H9 (cell line): ENCODE results near the gene CHAF1B. TPM values are rescaled to one million over a fixed set of nuclear protein-coding genes. Genes with fewer than 3 reads are reported as not detected.
A peak's percentile ranks its signal among the peaks of the same experiment; 100 is the strongest.

Experiments used
- DNase-seq: peaks from one replicate; pipeline ENCODE4 v3.0.0-alpha.2; 2017
- H2AFZ ChIP-seq: one replicate; pipeline ENCODE4 v1.6.1; 2013; ENCODE audit warnings: mild to moderate bottlenecking, low read length, control low read depth, moderate library complexity
- H2AK5ac ChIP-seq: 2 replicates; pipeline ENCODE4 v1.6.1; 2013; ENCODE audit warnings: low read length, control low read depth, mixed read lengths; ENCODE audit not compliant: insufficient read length
- H2BK120ac ChIP-seq: one replicate; pipeline ENCODE4 v1.6.1; 2013; ENCODE audit warnings: low read depth, mild to moderate bottlenecking, low read length, control low read depth, inconsistent platforms; ENCODE audit not compliant: poor library complexity, severe bottlenecking
- H2BK12ac ChIP-seq: 2 replicates; pipeline ENCODE4 v1.6.1; 2013; ENCODE audit warnings: low read length, control low read depth, mixed read lengths, low read depth; ENCODE audit not compliant: insufficient read length
- H2BK15ac ChIP-seq: 2 replicates; pipeline ENCODE4 v1.6.1; 2013; ENCODE audit warnings: low read depth, low read length, control low read depth
- H2BK20ac ChIP-seq: one replicate; pipeline ENCODE4 v1.6.1; 2013; ENCODE audit warnings: low read depth, mild to moderate bottlenecking, low read length, control low read depth, inconsistent platforms; ENCODE audit not compliant: poor library complexity, severe bottlenecking
- H2BK5ac ChIP-seq: 2 replicates; pipeline ENCODE4 v1.6.1; 2013; ENCODE audit warnings: low read length, control low read depth, mixed read lengths; ENCODE audit not compliant: insufficient read length
- H3K14ac ChIP-seq: 2 replicates; pipeline ENCODE4 v1.6.1; 2013; ENCODE audit warnings: low read length, control low read depth; ENCODE audit not compliant: insufficient read depth
- H3K18ac ChIP-seq: 2 replicates; pipeline ENCODE4 v1.6.1; 2013; ENCODE audit warnings: low read depth, mild to moderate bottlenecking, mixed read lengths, low read length, control low read depth; ENCODE audit not compliant: insufficient read length
- H3K23ac ChIP-seq: 2 replicates; pipeline ENCODE4 v1.6.1; 2013; ENCODE audit warnings: low read length, control low read depth, mixed read lengths, low read depth; ENCODE audit not compliant: insufficient read length
- H3K23me2 ChIP-seq: 2 replicates; pipeline ENCODE4 v1.6.1; 2013; ENCODE audit warnings: low read depth, mild to moderate bottlenecking, mixed read lengths, low read length, control low read depth; ENCODE audit not compliant: insufficient read length, poor library complexity, severe bottlenecking
- H3K27ac ChIP-seq: 2 replicates; pipeline ENCODE4 v1.5.1; 2013; ENCODE audit warnings: low read length, control low read depth, mixed read lengths, low read depth; ENCODE audit not compliant: insufficient read length
- H3K27me3 ChIP-seq: 2 replicates; pipeline ENCODE4 v1.6.1; 2013; ENCODE audit warnings: low read length, control low read depth, inconsistent platforms; ENCODE audit not compliant: insufficient read depth
- H3K4ac ChIP-seq: 2 replicates; pipeline ENCODE4 v1.6.1; 2013; ENCODE audit warnings: low read depth, mild to moderate bottlenecking, control low read depth, inconsistent platforms, low read length, moderate library complexity
- H3K4me1 ChIP-seq: 2 replicates; pipeline ENCODE4 v1.6.1; 2013; ENCODE audit warnings: low read length, control low read depth, inconsistent platforms; ENCODE audit not compliant: insufficient read depth
- H3K4me2 ChIP-seq: 2 replicates; pipeline ENCODE4 v1.6.1; 2013; ENCODE audit warnings: low read length, control low read depth, mixed read lengths; ENCODE audit not compliant: insufficient read length, insufficient read depth
- H3K56ac ChIP-seq: 2 replicates; pipeline ENCODE4 v1.6.1; 2013; ENCODE audit warnings: low read depth, mild to moderate bottlenecking, mixed read lengths, low read length, control low read depth; ENCODE audit not compliant: insufficient read length
- H3K79me1 ChIP-seq: 2 replicates; pipeline ENCODE4 v1.6.1; 2013; ENCODE audit warnings: low read depth, mild to moderate bottlenecking, moderate library complexity, low read length, control low read depth, inconsistent platforms; ENCODE audit not compliant: insufficient read depth, poor library complexity, severe bottlenecking
- H3K79me2 ChIP-seq: 2 replicates; pipeline ENCODE4 v1.6.1; 2013; ENCODE audit warnings: low read length, control low read depth, inconsistent platforms; ENCODE audit not compliant: insufficient read depth
- H3K9ac ChIP-seq: 2 replicates; pipeline ENCODE4 v1.6.1; 2013; ENCODE audit warnings: low read length, control low read depth, mixed read lengths; ENCODE audit not compliant: insufficient read length; ENCODE audit errors: extremely low read depth
- H3K9me3 ChIP-seq: one replicate; pipeline ENCODE4 v1.6.1; 2013; ENCODE audit warnings: low read depth, low read length, inconsistent platforms; ENCODE audit not compliant: control insufficient read depth
- H3T11ph ChIP-seq: one replicate; pipeline ENCODE4 v1.6.1; 2013; ENCODE audit warnings: mild to moderate bottlenecking, low read length, control low read depth, inconsistent platforms
- H4K20me1 ChIP-seq: one replicate; pipeline ENCODE4 v1.6.1; 2013; ENCODE audit not compliant: control insufficient read depth, insufficient read length, insufficient read depth
- H4K5ac ChIP-seq: 2 replicates; pipeline ENCODE4 v1.6.1; 2013; ENCODE audit warnings: low read depth, mild to moderate bottlenecking, mixed read lengths, low read length, control low read depth; ENCODE audit not compliant: insufficient read length
- H4K8ac ChIP-seq: replicated peaks from 2 replicates; pipeline ENCODE4 v1.6.1; 2013; ENCODE audit warnings: low read length, control low read depth, mixed read lengths, low read depth; ENCODE audit not compliant: insufficient read length
- H4K91ac ChIP-seq: 2 replicates; pipeline ENCODE4 v1.6.1; 2013; ENCODE audit warnings: low read depth, mild to moderate bottlenecking, moderate library complexity, mixed read lengths, low read length, control low read depth; ENCODE audit not compliant: insufficient read length
- H3K27ac Mint-ChIP-seq, 3 experiments: 2 replicates in 2 of 3; 3 replicates in 1 of 3; pipeline ENCODE4 v1.8.0; 2020 to 2021; ENCODE audit warnings: mixed read lengths in 3 of 3, mild to moderate bottlenecking in 1 of 3, moderate library complexity in 1 of 3
- H3K27me3 Mint-ChIP-seq: 2 replicates; pipeline ENCODE4 v1.8.0; 2021; ENCODE audit warnings: low read depth, mild to moderate bottlenecking, moderate library complexity, mixed read lengths
- H3K36me3 Mint-ChIP-seq, 3 experiments: 2 replicates in 2 of 3; 3 replicates in 1 of 3; pipeline ENCODE4 v1.8.0; 2020 to 2021; ENCODE audit warnings: low read depth in 3 of 3, mixed read lengths in 3 of 3; ENCODE audit not compliant: insufficient read depth in 1 of 3
- H3K4me1 Mint-ChIP-seq, 2 experiments: 2 replicates each; pipeline ENCODE4 v1.8.0; 2020; ENCODE audit warnings: mixed read lengths in 2 of 2
- H3K4me3 Mint-ChIP-seq, 2 experiments: 2 replicates in 1 of 2; 3 replicates in 1 of 2; pipeline ENCODE4 v1.8.0; 2020 to 2021; ENCODE audit warnings: mild to moderate bottlenecking in 2 of 2, mixed read lengths in 2 of 2, moderate library complexity in 1 of 2
- H3K9me3 Mint-ChIP-seq, 2 experiments: 2 replicates in 1 of 2; 3 replicates in 1 of 2; pipeline ENCODE4 v1.8.0; 2020; ENCODE audit warnings: mild to moderate bottlenecking in 2 of 2, mixed read lengths in 2 of 2, moderate library complexity in 1 of 2
- WGBS: extraction: QIAGEN DNeasy Blood & Tissue Kit; methylation state at CpG from one replicate; pipeline ENCODE4 v1.1.7; 2013; ENCODE audit warnings: missing lambda C conversion rate, low lambda C conversion rate, mixed read lengths; ENCODE audit not compliant: insufficient read length; ENCODE audit errors: extremely low coverage; 5-methylcytosine and 5-hydroxymethylcytosine counted together
- total RNA-seq: library from RNA; stranded (reverse); gene quantifications from 2 replicates; pipeline ENCODE4 v1.2.1, GENCODE V29; 2021
- TF ChIP-seq, protein P1 (sequence below): fragments of 200-600 bp; sonication (generic); conservative IDR thresholded peaks from 3 replicates; pipeline ENCODE4 v1.8.0; 2021; ENCODE audit warnings: antibody characterized with exemption, mild to moderate bottlenecking

The CHAF1B gene
- total RNA-seq, 1 experiment from 2014 or later = 19.3 TPM

DNA sequence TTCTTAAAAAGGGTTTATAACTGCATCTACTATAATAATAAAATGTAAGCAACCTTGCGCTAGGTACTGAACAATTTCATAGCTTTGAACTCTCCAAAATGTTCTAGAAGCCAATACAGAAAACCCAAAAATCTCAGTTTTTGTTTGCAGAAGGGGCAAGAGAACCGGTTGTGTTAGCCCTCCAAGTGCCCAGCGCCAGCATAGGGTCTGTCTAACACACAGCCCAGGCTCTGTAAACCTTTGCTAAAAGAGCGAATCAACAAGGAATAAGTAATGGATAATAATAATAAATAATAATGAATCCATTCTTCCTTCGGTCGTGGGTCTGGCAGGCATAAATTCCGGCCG, 333 bp upstream of the CHAF1B start:
- TF ChIP-seq, protein P1, sequence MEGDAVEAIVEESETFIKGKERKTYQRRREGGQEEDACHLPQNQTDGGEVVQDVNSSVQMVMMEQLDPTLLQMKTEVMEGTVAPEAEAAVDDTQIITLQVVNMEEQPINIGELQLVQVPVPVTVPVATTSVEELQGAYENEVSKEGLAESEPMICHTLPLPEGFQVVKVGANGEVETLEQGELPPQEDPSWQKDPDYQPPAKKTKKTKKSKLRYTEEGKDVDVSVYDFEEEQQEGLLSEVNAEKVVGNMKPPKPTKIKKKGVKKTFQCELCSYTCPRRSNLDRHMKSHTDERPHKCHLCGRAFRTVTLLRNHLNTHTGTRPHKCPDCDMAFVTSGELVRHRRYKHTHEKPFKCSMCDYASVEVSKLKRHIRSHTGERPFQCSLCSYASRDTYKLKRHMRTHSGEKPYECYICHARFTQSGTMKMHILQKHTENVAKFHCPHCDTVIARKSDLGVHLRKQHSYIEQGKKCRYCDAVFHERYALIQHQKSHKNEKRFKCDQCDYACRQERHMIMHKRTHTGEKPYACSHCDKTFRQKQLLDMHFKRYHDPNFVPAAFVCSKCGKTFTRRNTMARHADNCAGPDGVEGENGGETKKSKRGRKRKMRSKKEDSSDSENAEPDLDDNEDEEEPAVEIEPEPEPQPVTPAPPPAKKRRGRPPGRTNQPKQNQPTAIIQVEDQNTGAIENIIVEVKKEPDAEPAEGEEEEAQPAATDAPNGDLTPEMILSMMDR = no peak
- Histone ChIP-seq H2BK5ac (no peak overlapping the region), H2BK20ac (no peak overlapping the region), H3K9me3 (no peaks in the 10 kb centered on the region), H3K9ac (peak overlapping the region; percentile 8), H4K91ac (no peak overlapping the region), H3K4me2 (peak overlapping the region; percentile 31), H3K79me1 (no peaks in the 10 kb centered on the region), H3K23me2 (peaks cover 4% of the 10 kb centered on the region), H4K20me1 (no peaks in the 10 kb centered on the region), H3K56ac (no peak overlapping the region), H3K4ac (no peak overlapping the region), H3K27ac (no peak overlapping the region), H3T11ph (no peak overlapping the region), H4K8ac (no peak overlapping the region), H3K18ac (no peak overlapping the region), H4K5ac (no peak overlapping the region), H3K14ac (no peak overlapping the region), H3K23ac (no peak overlapping the region), H2BK12ac (no peak overlapping the region), H3K27me3 (no peaks in the 10 kb centered on the region), H3K79me2 (no peaks in the 10 kb centered on the region), H2AFZ (peak overlapping the region; percentile 71), H2AK5ac (no peak overlapping the region), H2BK15ac (no peak overlapping the region), H2BK120ac (no peak overlapping the region), H3K4me1 (no peaks in the 10 kb centered on the region)
- Mint-ChIP-seq H3K9me3 (no peaks in the 10 kb centered on the region), H3K4me3 (peak overlapping the region; percentile 19 to 50; a peak in 3 of 5 replicates), H3K27ac (no peak overlapping the region), H3K4me1 (peaks cover 14 to 24% of the 10 kb centered on the region in 2 experiments), H3K27me3 (no peaks in the 10 kb centered on the region), H3K36me3 (peaks cover 15 to 30% (median 27%) of the 10 kb centered on the region in 3 experiments; a peak in 6 of 7 replicates)
- WGBS = no CpG with 5 or more reads among the region's 8 CpGs
- no peak for DNase-seq
